ENCODE results near the gene ETV6. TPM values are rescaled to one million over a fixed set of nuclear protein-coding genes. Genes with fewer than 3 reads are reported as not detected.

The ETV6 gene
- total and polyA plus RNA-seq, 8 donors = 5.1 to 31.6 (median 18.2) TPM

DNA sequence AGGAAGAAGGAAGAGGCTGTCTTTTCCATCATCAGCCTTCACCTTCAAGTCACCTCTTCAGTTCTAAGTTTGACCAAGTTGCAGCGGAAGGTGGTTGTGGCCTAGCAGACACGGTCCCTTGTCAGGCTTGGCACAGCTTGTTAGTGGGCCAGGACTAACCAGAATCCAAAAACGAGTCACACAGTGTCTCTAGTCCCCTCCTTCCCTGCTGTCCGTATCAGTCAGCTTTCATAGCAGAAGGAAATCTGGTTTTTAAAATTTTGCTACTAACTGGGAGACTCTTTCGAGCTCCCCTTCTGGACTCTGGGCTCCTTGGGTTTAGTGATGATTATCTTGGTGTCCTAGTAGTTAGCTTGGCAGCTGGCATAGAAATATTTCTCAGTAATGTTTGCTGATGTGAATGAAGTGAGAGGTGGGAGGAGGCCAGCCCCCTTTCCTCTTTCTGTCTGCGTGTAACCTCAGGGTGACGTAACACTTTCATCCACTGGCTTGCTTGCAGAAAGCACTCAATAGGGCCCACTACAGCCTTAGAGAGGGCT, 3.8 kb downstream of the ETV6 start:
- WGBS, 2 donors = 50 to 52% methylated on average over 7 of the region's 7 CpGs
- Histone ChIP-seq H3K4me3 (peak overlapping the region in 2 of 4 donors; percentile 75 to 78), H3K27ac (peak overlapping the region in 2 of 4 donors; percentile 95 to 98), H3K9me3 (no peaks in the 10 kb centered on the region), H3K27me3 (no peaks in the 10 kb centered on the region), H3K4me1 (peaks cover 16 to 32% (median 18%) of the 10 kb centered on the region in 3 donors), H3K36me3 (no peaks in the 10 kb centered on the region)
- DNase-seq = no peak
- no peak for ATAC-seq
- TF ChIP-seq, protein P1, sequence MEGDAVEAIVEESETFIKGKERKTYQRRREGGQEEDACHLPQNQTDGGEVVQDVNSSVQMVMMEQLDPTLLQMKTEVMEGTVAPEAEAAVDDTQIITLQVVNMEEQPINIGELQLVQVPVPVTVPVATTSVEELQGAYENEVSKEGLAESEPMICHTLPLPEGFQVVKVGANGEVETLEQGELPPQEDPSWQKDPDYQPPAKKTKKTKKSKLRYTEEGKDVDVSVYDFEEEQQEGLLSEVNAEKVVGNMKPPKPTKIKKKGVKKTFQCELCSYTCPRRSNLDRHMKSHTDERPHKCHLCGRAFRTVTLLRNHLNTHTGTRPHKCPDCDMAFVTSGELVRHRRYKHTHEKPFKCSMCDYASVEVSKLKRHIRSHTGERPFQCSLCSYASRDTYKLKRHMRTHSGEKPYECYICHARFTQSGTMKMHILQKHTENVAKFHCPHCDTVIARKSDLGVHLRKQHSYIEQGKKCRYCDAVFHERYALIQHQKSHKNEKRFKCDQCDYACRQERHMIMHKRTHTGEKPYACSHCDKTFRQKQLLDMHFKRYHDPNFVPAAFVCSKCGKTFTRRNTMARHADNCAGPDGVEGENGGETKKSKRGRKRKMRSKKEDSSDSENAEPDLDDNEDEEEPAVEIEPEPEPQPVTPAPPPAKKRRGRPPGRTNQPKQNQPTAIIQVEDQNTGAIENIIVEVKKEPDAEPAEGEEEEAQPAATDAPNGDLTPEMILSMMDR (IDR thresholded peaks at IDR 0.05) = no peak
- FAIRE-seq = no peak
- intact Hi-C loops (cut with DNase I) = no loop called here

- Histone ChIP-seq H3K9me3 (no peaks in the 10 kb centered on the region), H3K27me3 (no peaks in the 10 kb centered on the region), H3K4me3 (no peak overlapping the region), H3K36me3 (no peaks in the 10 kb centered on the region), H3K4me1 (peaks cover 16 to 29% (median 18%) of the 10 kb centered on the region in 3 donors), H3K27ac (no peak overlapping the region)
- intact Hi-C loops (cut with DNase I) = no loop called here
- ATAC-seq (no peak), FAIRE-seq (no peak), DNase-seq (no peak)
- TF ChIP-seq, protein P1 (IDR thresholded peaks at IDR 0.05) = no peak
- 74 to 76% methylated on average over 4 of the region's 4 CpGs for WGBS, 2 donors
These were observed 4.9 kb downstream of the ETV6 start for GRCh38 chr12:11654338-11654737.

DNA sequence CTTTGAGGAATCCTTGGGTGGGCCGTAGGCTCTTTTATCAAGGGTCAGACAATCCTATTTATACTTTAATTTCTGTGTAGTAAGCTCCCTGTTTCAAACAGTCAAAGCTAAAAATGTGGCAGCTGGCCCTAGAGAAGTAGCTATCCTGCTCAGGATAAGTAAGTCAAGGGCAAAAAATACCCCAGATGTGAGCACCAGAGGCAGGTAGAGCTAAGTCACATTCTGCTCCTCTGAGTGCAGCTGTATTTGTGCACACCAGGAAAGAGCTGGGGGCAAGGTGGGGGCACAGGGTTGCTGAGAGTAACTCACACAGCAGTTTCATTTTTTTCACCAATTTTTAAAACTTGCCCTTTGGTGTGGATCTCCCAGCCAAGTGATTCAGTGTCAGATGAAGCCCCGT, 5.3 kb downstream of the ETV6 start:
- Histone ChIP-seq H3K27ac (no peak overlapping the region), H3K9me3 (no peaks in the 10 kb centered on the region), H3K36me3 (no peaks in the 10 kb centered on the region), H3K4me3 (no peak overlapping the region), H3K27me3 (no peaks in the 10 kb centered on the region), H3K4me1 (peaks cover 16 to 29% (median 18%) of the 10 kb centered on the region in 3 donors)
- FAIRE-seq (no peak), DNase-seq (no peak), ATAC-seq (no peak)
- 77 to 94% methylated on average over 2 of the region's 2 CpGs for WGBS, 2 donors
- intact Hi-C loops (cut with DNase I) = loop anchor here in 1 of 3 donors (5.0 kb wide), 1 partner anchor 37 kb away; no protein-coding TSS in a partner anchor
- TF ChIP-seq, protein P1 (IDR thresholded peaks at IDR 0.05) = no peak

DNA sequence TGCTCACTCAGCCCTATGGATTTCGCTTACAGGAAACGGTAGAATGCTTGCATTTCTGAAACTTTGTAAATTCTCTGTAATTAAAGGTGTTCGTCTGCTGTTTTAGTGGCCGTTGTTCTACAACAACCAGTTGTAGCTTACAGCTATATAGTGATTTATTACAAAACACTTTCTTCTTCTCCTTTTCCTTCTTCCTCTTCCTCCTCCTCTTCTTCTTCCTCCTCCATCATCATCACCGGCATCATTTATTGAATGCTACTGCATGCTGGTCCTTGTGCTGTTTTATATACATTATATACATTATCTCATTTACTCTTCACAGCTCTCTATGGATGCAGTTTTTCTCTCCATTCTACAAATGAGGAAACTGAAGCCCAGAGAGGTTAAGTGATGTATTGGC, 6.4 kb downstream of the ETV6 start:
- no peak for ATAC-seq
- Histone ChIP-seq H3K27ac (no peak overlapping the region), H3K27me3 (no peaks in the 10 kb centered on the region), H3K4me1 (peaks cover 16 to 30% (median 19%) of the 10 kb centered on the region in 3 donors), H3K4me3 (no peak overlapping the region), H3K36me3 (no peaks in the 10 kb centered on the region), H3K9me3 (no peaks in the 10 kb centered on the region)
- no peak for DNase-seq
- FAIRE-seq = no peak
- WGBS, 2 donors = 91 to 95% methylated on average over 5 of the region's 5 CpGs
- TF ChIP-seq, protein P1 (IDR thresholded peaks at IDR 0.05) = no peak
- intact Hi-C loops (cut with DNase I) = loop anchor here in 1 of 3 donors (5.0 kb wide), 1 partner anchor 36 kb away; no protein-coding TSS in a partner anchor

GRCh38 chr12:11656550-11656949, 7.1 kb downstream of the ETV6 start:
- no peak for DNase-seq
- no peaks in the 10 kb centered on the region for H3K27me3 ChIP-seq
- H3K4me1 ChIP-seq = peaks cover 16 to 36% (median 26%) of the 10 kb centered on the region in 3 donors
- H3K9me3 ChIP-seq = no peaks in the 10 kb centered on the region
- intact Hi-C loops (cut with DNase I) = loop anchor here in 1 of 3 donors (5.0 kb wide), 1 partner anchor 36 kb away; no protein-coding TSS in a partner anchor
- no peak for ATAC-seq
- no peaks in the 10 kb centered on the region for H3K36me3 ChIP-seq
- 89 to 94% methylated on average over 4 of the region's 4 CpGs for WGBS, 2 donors
- TF ChIP-seq, protein P1 (IDR thresholded peaks at IDR 0.05) = no peak
- H3K27ac ChIP-seq = no peak overlapping the region
- no peak overlapping the region for H3K4me3 ChIP-seq
- FAIRE-seq = no peak
